HepG2 (cell line): ENCODE results near the gene PEX11G. TPM values are rescaled to one million over a fixed set of nuclear protein-coding genes. Genes with fewer than 3 reads are reported as not detected.

Source experiments
- ATAD3A ChIP-seq: sonication (generic); formaldehyde crosslinking; IDR thresholded peaks from 2 replicates; pipeline ENCODE4 v1.4.0; 2020; ENCODE audit warnings: missing genetic modification reagents
- CREB1 ChIP-seq, 2 experiments: fragments of 450-650 bp in 1 of 2; IDR thresholded peaks; 2 replicates each; pipeline ENCODE4 v1.6.1; 2016 to 2017; ENCODE audit warnings: control low read depth in 1 of 2, mild to moderate bottlenecking in 1 of 2, missing compliant biosample characterization in 1 of 2, missing genetic modification characterization in 1 of 2
- FOXO4 ChIP-seq: sonication (generic); formaldehyde crosslinking; conservative IDR thresholded peaks from 2 replicates; pipeline ENCODE4 v1.8.1; 2023; ENCODE audit warnings: missing genetic modification reagents
- HOXA3 ChIP-seq: sonication (generic); formaldehyde crosslinking; IDR thresholded peaks from 2 replicates; pipeline ENCODE4 v1.5.0; 2020; ENCODE audit warnings: missing genetic modification reagents
- ZBTB49 ChIP-seq: sonication (generic); formaldehyde crosslinking; IDR thresholded peaks from 2 replicates; pipeline ENCODE4 v1.4.0; 2020; ENCODE audit warnings: missing genetic modification reagents, borderline replicate concordance
- ZHX1 ChIP-seq: sonication (generic); formaldehyde crosslinking; IDR thresholded peaks from 2 replicates; pipeline ENCODE4 v1.8.1; 2022; ENCODE audit warnings: low read depth, mild to moderate bottlenecking, missing genetic modification reagents
- ZNF597 ChIP-seq: sonication (generic); formaldehyde crosslinking; IDR thresholded peaks from 2 replicates; pipeline ENCODE4 v1.5.0; 2020; ENCODE audit warnings: missing genetic modification reagents
- ZNF816 ChIP-seq: sonication (generic); formaldehyde crosslinking; IDR thresholded peaks from 2 replicates; pipeline ENCODE4 v1.8.0; 2022; ENCODE audit warnings: missing genetic modification reagents, mild to moderate bottlenecking, borderline replicate concordance
- polyA plus RNA-seq, 8 experiments: library from polyadenylated mRNA; depleted of rRNA in 3 of 8; stranded (reverse) in 7 of 8; unstranded in 1 of 8; fragments of >200 nt; fragmentation: Illumina TruSeq in 4 of 8; extraction: Trizol in 4 of 8; gene quantifications; 2 replicates each; pipeline versions ENCODE4 v1.2.1 to v1.2.3, GENCODE V29; 2011 to 2016; ENCODE audit warnings: low read depth in 4 of 8, missing spikeins in 1 of 8, mixed read lengths in 1 of 8; ENCODE audit not compliant: insufficient read depth in 1 of 8
- total RNA-seq, 5 experiments: library from RNA; depleted of rRNA; stranded (reverse); fragments of >200 nt; fragmentation: Illumina TruSeq; extraction: Trizol; gene quantifications; 2 replicates each; pipeline ENCODE4 v1.2.3, GENCODE V29; 2016; ENCODE audit warnings: low read depth in 1 of 5

PEX11G gene
- total and polyA plus RNA-seq, 2 of the 13 experiments (the other 11 are each of a cell fraction or from before 2014, with no cell fraction given): not detected

- peak; percentile 76; the same call in 1 of the 2 replicates for TF ChIP-seq ZHX1 (CRISPR knock-in tag)
- peak; percentile 94 for TF ChIP-seq CREB1 (IDR thresholded peaks at IDR 0.05)
- TF ChIP-seq CREB1 (CRISPR knock-in tag; IDR thresholded peaks at IDR 0.05): no peak
- TF ChIP-seq ATAD3A (CRISPR knock-in tag): no peak
- TF ChIP-seq ZNF816 (CRISPR knock-in tag): no peak
- TF ChIP-seq HOXA3 (CRISPR knock-in tag): peak; percentile 83
- TF ChIP-seq ZBTB49 (CRISPR knock-in tag): no peak
- 0 out of 2 replicates have a peak, but pooled peaks have one; percentile 27 for TF ChIP-seq FOXO4 (CRISPR knock-in tag)
- TF ChIP-seq ZNF597 (CRISPR knock-in tag): no peak
Measured at GRCh38 chr19:7488736-7489353, at the start of gene PEX11G (continued).
